HAP-1 (cell line): ENCODE results near the gene CARS1.

ENCODE experiments used
- DNase-seq, 2 experiments: peaks; one replicate each; pipeline ENCODE4 v3.0.0-alpha.2; 2016 to 2020; ENCODE audit warnings: low spot score in 2 of 2
- H3K27me3 ChIP-seq: fragments of 250-450 bp; sonication (Bioruptor Pico); 2 replicates; pipeline ENCODE4 v1.5.1; 2020; ENCODE audit warnings: low read depth, mild to moderate bottlenecking, moderate library complexity
- H3K36me3 ChIP-seq: fragments of 250-450 bp; sonication (Bioruptor Pico); replicated peaks from 2 replicates; pipeline ENCODE4 v1.5.1; 2020; ENCODE audit warnings: mild to moderate bottlenecking
- H3K4me1 ChIP-seq: fragments of 250-450 bp; sonication (Bioruptor Pico); 2 replicates; pipeline ENCODE4 v1.5.1; 2020; ENCODE audit warnings: mild to moderate bottlenecking
- H3K4me3 ChIP-seq: fragments of 250-450 bp; sonication (Bioruptor Pico); 2 replicates; pipeline ENCODE4 v1.5.1; 2020; ENCODE audit warnings: mild to moderate bottlenecking, moderate library complexity
- H3K9me3 ChIP-seq: fragments of 250-450 bp; sonication (Bioruptor Pico); 2 replicates; pipeline ENCODE4 v1.5.1; 2020; ENCODE audit warnings: mild to moderate bottlenecking, moderate library complexity
- in situ Hi-C: fragments of 300-500 bp; cut with MboI; formaldehyde crosslinking; loops from 3 replicates; pipeline ENCODE4 v1.14.3; 2020; ENCODE audit warnings: low sequenced_read_pairs, inconsistent platforms, mixed read lengths

The CARS1 gene

DNA sequence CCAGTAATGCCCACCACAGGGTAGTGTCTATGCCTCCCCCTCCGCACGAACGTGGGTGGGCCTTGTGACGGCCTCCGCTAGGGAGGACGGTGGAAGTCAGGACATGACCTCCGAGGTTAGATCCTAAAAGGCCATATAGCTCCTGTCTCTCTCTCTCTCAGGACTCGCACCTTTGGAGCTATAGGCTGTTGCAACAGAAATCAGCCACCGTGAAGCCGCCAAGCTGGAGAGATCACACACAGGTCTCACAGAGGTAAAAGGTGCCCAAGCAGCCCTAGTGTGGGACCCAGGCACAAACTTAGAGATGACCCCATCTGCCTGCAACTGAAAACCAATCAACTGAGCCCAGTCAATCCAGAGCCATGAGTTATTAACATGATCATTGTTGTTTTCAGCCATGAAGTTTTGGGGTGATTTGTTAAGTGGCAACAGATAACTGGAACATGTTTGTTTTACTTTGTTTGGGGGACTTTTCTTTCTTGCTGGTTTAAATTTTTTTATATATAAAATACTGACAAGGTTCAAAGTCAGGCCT lies 57.7 kb downstream of the CARS1 start:
- in situ Hi-C loops: no loop called here
- DNase-seq: no peak
- Histone ChIP-seq H3K9me3 (no peaks in the 10 kb centered on the region), H3K4me1 (no peaks in the 10 kb centered on the region), H3K4me3 (no peak overlapping the region), H3K36me3 (peaks cover 38% of the 10 kb centered on the region), H3K27me3 (no peaks in the 10 kb centered on the region)

- H3K4me1 ChIP-seq: peaks cover under 1% of the 10 kb centered on the region
- no peak overlapping the region for H3K4me3 ChIP-seq
- DNase-seq: no peak
- in situ Hi-C loops: no loop called here
- H3K9me3 ChIP-seq: no peaks in the 10 kb centered on the region
- H3K36me3 ChIP-seq: peaks cover 25% of the 10 kb centered on the region
- H3K27me3 ChIP-seq: no peaks in the 10 kb centered on the region
Measured at GRCh38 chr11:2998073-2998850, 59.0 kb downstream of the CARS1 start.

DNA sequence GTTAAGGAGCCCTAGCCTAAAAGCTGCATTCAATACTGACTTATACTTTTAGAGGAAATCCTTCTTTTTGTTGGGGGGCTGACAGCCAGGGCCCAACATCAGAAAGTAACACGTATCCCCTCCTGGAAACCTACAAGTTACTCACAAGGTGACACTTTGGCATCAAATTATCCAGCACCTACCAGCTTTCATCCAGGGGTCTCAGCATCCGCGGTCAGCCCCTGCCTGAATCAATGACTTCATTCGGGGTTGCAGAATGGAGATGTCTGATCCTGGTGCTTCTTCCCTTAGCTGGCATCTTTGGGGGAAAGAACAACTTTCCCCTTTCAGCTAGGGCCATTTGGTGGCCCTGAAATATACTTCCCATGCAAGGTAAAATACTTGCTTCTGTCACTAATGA lies 59.8 kb downstream of the CARS1 start:
- DNase-seq: no peak
- in situ Hi-C loops: no loop called here
- Histone ChIP-seq H3K27me3 (no peaks in the 10 kb centered on the region), H3K9me3 (no peaks in the 10 kb centered on the region), H3K4me3 (no peak overlapping the region), H3K4me1 (peaks cover 3% of the 10 kb centered on the region), H3K36me3 (peaks cover 19% of the 10 kb centered on the region)

DNA sequence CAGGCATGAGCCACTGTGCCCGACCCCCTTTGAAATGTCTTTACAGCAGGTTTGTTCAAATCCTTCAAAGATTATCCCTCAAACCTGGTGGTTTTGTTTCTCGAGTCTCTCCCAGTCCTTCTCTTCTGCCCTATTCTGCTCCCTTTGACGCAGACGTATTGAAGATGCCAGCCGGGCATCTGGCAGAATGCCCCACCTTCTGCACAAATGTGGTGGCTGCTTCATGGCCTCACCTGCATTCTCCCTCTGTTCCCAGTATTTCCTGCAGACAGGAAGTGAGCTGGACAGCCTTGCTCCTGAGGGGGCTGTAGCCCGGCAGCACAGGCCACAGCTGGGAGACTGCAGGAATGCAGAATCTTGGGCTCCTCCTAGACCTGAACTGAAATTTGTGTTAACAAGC lies 60.2 kb downstream of the CARS1 start:
- no peaks in the 10 kb centered on the region for H3K27me3 ChIP-seq
- H3K36me3 ChIP-seq: peaks cover 14% of the 10 kb centered on the region
- H3K4me3 ChIP-seq: no peak overlapping the region
- no peaks in the 10 kb centered on the region for H3K9me3 ChIP-seq
- H3K4me1 ChIP-seq: peaks cover 3% of the 10 kb centered on the region
- DNase-seq: no peak
- in situ Hi-C loops: no loop called here

- no peaks in the 10 kb centered on the region for H3K9me3 ChIP-seq
- in situ Hi-C loops: no loop called here
- peaks cover 5% of the 10 kb centered on the region for H3K36me3 ChIP-seq
- no peak overlapping the region for H3K4me3 ChIP-seq
- no peak for DNase-seq
- H3K27me3 ChIP-seq: no peaks in the 10 kb centered on the region
- H3K4me1 ChIP-seq: peaks cover 3% of the 10 kb centered on the region
Measured at GRCh38 chr11:2995893-2996554, 61.2 kb downstream of the CARS1 start.

GRCh38 chr11:2995031-2995561 lies 62.1 kb downstream of the CARS1 start:
- Histone ChIP-seq H3K4me3 (no peak overlapping the region), H3K9me3 (no peaks in the 10 kb centered on the region), H3K36me3 (no peaks in the 10 kb centered on the region; the same call in 1 of the 2 replicates), H3K4me1 (peaks cover 3% of the 10 kb centered on the region), H3K27me3 (no peaks in the 10 kb centered on the region)
- no peak for DNase-seq
- in situ Hi-C loops: no loop called here

DNA sequence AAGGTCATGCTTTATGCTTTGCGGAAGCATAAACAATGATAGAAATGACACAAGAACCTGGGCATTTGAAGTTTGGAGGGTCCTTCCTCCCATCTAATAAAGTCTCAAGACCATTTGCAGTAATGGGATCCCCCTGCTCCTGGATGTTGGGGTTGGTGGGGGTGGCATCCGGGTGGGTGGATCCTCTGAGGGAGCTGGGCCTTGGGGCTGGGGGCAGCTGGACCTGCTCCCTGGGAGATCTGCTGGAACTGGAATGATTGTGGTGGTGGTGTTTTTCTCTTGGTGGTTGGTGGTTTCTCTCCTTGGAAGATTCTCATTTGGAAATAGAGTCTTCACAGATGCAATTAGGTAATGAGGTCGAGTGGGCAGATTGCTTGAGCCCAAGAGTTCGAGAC lies 62.9 kb downstream of the CARS1 start:
- in situ Hi-C loops: no loop called here
- H3K36me3 ChIP-seq: no peaks in the 10 kb centered on the region; the same call in 1 of the 2 replicates
- H3K9me3 ChIP-seq: no peaks in the 10 kb centered on the region
- H3K4me1 ChIP-seq: peaks cover 7% of the 10 kb centered on the region
- no peaks in the 10 kb centered on the region for H3K27me3 ChIP-seq
- H3K4me3 ChIP-seq: no peak overlapping the region
- no peak for DNase-seq

DNA sequence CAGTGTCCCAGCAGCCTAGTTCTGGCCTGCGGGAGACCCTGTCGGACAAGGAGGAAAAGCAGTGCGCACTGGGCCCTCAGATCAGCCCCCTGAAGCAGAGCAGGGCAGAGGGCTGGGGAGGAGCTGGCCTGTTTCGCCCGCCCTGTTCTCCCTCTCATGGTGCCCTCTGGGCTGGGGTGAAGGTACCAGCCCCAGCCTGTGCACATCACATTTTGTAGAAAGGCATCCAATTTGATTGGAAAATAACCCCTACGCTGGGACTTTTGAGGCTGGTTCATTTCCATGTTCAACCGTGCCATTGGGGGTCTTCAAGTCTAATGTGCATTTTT lies 64.3 kb downstream of the CARS1 start:
- Histone ChIP-seq H3K9me3 (no peaks in the 10 kb centered on the region), H3K27me3 (no peaks in the 10 kb centered on the region), H3K4me3 (peak overlapping the region; percentile 87), H3K4me1 (peaks cover 13% of the 10 kb centered on the region), H3K36me3 (no peaks in the 10 kb centered on the region)
- in situ Hi-C loops: no loop called here
- no peak for DNase-seq

DNA sequence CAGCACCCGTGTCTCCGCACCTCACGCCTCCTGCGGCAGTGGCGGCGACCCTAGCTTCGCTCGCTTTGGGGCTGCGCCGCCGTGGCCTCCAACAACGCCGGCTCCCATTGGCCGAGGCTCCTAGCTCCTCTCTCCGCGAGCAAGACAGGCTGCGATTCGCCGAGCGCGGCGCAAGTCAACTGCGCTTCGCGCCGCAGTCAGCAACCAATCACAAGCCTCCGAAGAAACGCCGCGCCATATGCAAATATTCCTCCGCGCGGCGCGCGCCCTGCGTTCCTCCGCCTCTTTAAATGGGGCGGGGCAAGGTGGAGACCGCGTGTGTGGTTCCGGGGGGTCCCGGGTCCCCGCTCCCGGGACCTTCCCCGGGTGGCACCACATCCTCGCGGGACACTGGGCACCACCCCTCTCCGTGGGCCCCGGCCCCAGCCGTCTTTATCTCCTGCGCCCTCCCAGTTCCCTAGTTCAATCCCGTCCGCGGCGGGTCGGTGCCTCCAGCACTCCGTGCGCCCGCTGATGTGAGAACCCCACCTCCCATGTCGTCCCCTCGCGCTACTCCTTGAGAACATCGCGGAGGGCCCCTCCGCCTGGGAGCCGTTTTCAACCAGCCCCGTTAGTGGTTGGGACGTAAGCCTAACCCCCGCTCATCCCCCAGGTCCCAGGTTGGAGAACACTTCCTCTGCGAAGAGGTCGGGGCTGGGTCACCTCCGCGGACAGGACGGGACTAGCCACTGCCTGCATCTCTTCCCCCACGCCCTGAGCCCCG lies 64.8 kb downstream of the CARS1 start, which contains the start of gene NAP1L4:
TSS of gene NAP1L4 (minus strand) at position 96 of the 763 bp plus-strand sequence. CDS start 13,109 bp downstream, outside the sequence.
- H3K36me3 ChIP-seq: no peaks in the 10 kb centered on the region
- H3K9me3 ChIP-seq: no peaks in the 10 kb centered on the region
- H3K4me3 ChIP-seq: peak within 1 kb of the TSS; percentile 87
- peaks cover 15% of the 10 kb centered on the region for H3K4me1 ChIP-seq
- H3K27me3 ChIP-seq: no peaks in the 10 kb centered on the region
- DNase-seq: peak; percentile 95 to 98
- in situ Hi-C loops: no loop called here

DNA sequence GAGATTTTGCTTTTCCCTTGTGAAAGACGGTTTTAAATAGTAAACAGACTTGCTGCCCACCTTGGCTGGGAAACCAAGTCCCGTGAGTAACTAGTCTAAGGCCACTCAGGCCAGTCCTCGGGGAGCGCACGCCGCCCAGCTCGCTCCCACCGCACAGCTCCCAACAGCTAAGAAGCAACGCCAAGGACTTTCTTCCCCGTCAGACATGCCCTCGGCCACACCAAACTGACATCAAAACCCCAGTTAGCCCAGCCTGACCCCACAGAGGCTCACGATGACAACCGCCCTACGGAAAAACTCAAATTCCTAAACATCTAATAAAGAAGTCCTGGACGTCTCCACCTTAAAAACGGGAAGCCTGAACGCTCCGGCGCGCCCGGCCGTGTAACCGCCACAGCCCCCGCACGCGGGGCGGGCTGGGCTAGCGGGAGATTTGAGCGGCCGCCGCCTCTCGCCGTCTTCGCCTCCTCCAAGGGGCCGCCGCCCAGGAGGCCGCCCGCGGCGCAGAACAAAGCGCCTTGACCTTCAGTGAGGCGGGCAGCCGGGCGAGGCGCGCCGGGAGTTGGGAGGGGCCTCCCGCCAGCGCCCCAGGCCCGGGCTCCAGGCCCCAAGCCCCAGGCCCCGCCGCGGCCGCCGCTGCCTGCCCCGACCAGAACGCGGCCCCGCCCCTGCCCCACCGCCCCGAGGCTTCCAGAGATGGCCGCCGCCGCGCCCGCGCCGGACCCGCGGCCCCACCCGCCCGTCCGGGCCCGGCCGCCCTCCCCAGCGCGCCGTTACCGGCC lies 65.6 kb downstream of the CARS1 start:
- in situ Hi-C loops: no loop called here
- Histone ChIP-seq H3K4me1 (peaks cover 15% of the 10 kb centered on the region), H3K4me3 (peak overlapping the region; percentile 87), H3K27me3 (no peaks in the 10 kb centered on the region), H3K9me3 (no peaks in the 10 kb centered on the region), H3K36me3 (0 out of 2 replicates have a peak, but pooled peaks cover 3% of the 10 kb centered on the region)
- peak; percentile 41 to 44 for DNase-seq

DNA sequence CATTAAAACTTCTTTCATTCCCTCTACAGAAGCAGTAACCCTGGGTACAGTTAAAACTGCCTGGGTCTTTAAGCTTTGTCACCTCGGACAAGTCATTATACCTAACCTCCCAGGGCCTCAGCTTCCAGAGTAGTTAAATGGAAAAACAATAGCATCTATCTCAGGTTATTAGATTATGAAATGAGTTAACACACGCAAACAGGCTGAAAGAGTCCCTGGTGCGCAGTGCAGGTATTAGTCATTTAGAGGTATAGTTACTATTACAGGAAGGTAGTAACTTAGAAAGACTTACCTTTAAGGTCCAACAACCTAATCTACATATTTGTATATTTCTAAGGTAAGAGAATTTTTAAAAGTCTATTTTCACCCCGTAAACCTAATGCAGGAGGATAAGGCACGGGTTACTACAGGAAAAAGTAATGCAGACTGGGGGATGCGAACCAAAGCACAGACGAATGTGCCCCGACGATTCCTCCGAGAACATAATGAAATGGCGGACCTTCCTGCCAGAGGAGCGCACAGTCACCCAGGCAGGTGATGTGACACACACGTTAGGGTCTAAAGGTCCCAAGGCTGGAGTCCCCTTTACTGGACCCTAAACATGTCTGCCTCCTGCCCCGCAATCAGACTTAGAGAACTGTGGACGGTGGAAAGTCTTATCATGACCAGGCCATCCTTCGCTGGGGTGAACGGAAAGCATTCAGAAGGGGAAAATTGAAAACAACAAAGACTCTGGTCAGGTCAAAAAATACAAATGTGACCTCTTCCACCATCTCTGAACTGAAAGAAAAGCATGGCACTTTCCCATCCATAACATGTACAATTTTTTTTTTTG lies 66.4 kb downstream of the CARS1 start:
- Histone ChIP-seq H3K27me3 (no peaks in the 10 kb centered on the region), H3K36me3 (0 out of 2 replicates have a peak, but pooled peaks cover 3% of the 10 kb centered on the region), H3K4me1 (peaks cover 15% of the 10 kb centered on the region), H3K4me3 (peak overlapping the region; percentile 87), H3K9me3 (no peaks in the 10 kb centered on the region)
- in situ Hi-C loops: no loop called here
- DNase-seq: peak; percentile 22 to 40

- H3K36me3 ChIP-seq: peaks cover 14% of the 10 kb centered on the region
- no peaks in the 10 kb centered on the region for H3K27me3 ChIP-seq
- peaks cover 15% of the 10 kb centered on the region for H3K4me1 ChIP-seq
- H3K4me3 ChIP-seq: peak overlapping the region; percentile 87
- peak in 1 of 2 experiments; percentile 3 for DNase-seq
- H3K9me3 ChIP-seq: no peaks in the 10 kb centered on the region
- in situ Hi-C loops: no loop called here
Measured at GRCh38 chr11:2989551-2989950, 67.7 kb downstream of the CARS1 start.
